Loucy (cell line): ENCODE measurements around the gene MYL5.

ENCODE experiments used
- H2AFZ ChIP-seq: fragments of 200-600 bp; sonication (generic); 2 replicates; pipeline ENCODE4 v1.6.0; 2016; ENCODE audit warnings: antibody characterized with exemption, mild to moderate bottlenecking, low read length, moderate library complexity
- H3F3A ChIP-seq: fragments of 200-600 bp; 2 replicates; pipeline ENCODE4 v1.6.0; 2016; ENCODE audit warnings: antibody characterized with exemption, low read depth, mild to moderate bottlenecking
- H3K27me3 ChIP-seq: fragments of 200-600 bp; sonication (generic); 2 replicates; pipeline ENCODE4 v1.6.1; 2014; ENCODE audit warnings: low read length, mild to moderate bottlenecking; ENCODE audit not compliant: insufficient read depth, poor library complexity, severe bottlenecking
- H3K36me3 ChIP-seq: fragments of 200-600 bp; sonication (generic); 2 replicates; pipeline ENCODE4 v1.6.1; 2016; ENCODE audit warnings: low read length; ENCODE audit not compliant: insufficient read depth
- H3K4me1 ChIP-seq: fragments of 200-600 bp; sonication (generic); 2 replicates; pipeline ENCODE4 v1.5.1; 2014; ENCODE audit warnings: low read length, mild to moderate bottlenecking; ENCODE audit not compliant: insufficient read depth, poor library complexity, severe bottlenecking
- H3K4me2 ChIP-seq: fragments of 200-600 bp; sonication (generic); 2 replicates; pipeline ENCODE4 v1.6.0; 2014; ENCODE audit warnings: antibody characterized with exemption, low read length, low read depth, mild to moderate bottlenecking; ENCODE audit not compliant: poor library complexity, severe bottlenecking
- H3K4me3 ChIP-seq: fragments of 200-600 bp; sonication (generic); 2 replicates; pipeline ENCODE4 v1.5.1; 2014; ENCODE audit warnings: low read length, mild to moderate bottlenecking, mixed read lengths; ENCODE audit not compliant: poor library complexity, severe bottlenecking
- H3K79me2 ChIP-seq: fragments of 200-600 bp; sonication (generic); 2 replicates; pipeline ENCODE4 v1.6.1; 2014; ENCODE audit warnings: low read length; ENCODE audit not compliant: insufficient read depth
- H3K9ac ChIP-seq: fragments of 200-600 bp; sonication (generic); 2 replicates; pipeline ENCODE4 v1.6.0; 2014; ENCODE audit warnings: mild to moderate bottlenecking, low read depth, low read length, moderate library complexity; ENCODE audit not compliant: poor library complexity, severe bottlenecking
- H3K9me2 ChIP-seq: fragments of 200-600 bp; sonication (generic); replicated peaks from 2 replicates; pipeline ENCODE4 v1.6.1; 2016; ENCODE audit warnings: low read depth, low read length, mixed read lengths
- H3K9me3 ChIP-seq: fragments of 200-600 bp; sonication (generic); 2 replicates; pipeline ENCODE4 v1.6.1; 2014; ENCODE audit warnings: mild to moderate bottlenecking, antibody characterized with exemption, low read length, low read depth; ENCODE audit not compliant: insufficient read depth
- H4K20me1 ChIP-seq: fragments of 200-600 bp; sonication (generic); 2 replicates; pipeline ENCODE4 v1.6.0; 2014; ENCODE audit warnings: antibody characterized with exemption, low read length, mild to moderate bottlenecking; ENCODE audit not compliant: insufficient read depth, poor library complexity, severe bottlenecking
- CTCF ChIP-seq: fragments of 200-600 bp; sonication (generic); conservative IDR thresholded peaks from 2 replicates; pipeline ENCODE4 v1.5.1; 2014; ENCODE audit warnings: mild to moderate bottlenecking, antibody characterized with exemption, low read length
- EZH2phosphoT487 ChIP-seq: fragments of 200-600 bp; IDR thresholded peaks from 2 replicates; pipeline ENCODE4 v1.6.1; 2018; ENCODE audit warnings: antibody characterized with exemption, mild to moderate bottlenecking, moderate library complexity, borderline replicate concordance

The MYL5 gene

GRCh38 chr4:649293-649625 is 25.1 kb upstream of the MYL5 start:
- Histone ChIP-seq H2AFZ (no peak overlapping the region), H3K36me3 (no peaks in the 10 kb centered on the region), H3K9me3 (peaks cover 34% of the 10 kb centered on the region; the same call in 1 of the 2 replicates), H3K9ac (no peak overlapping the region), H3K4me3 (no peak overlapping the region), H3K79me2 (no peaks in the 10 kb centered on the region), H3F3A (no peaks in the 10 kb centered on the region), H3K27me3 (no peaks in the 10 kb centered on the region), H3K4me2 (no peak overlapping the region), H3K4me1 (no peaks in the 10 kb centered on the region), H3K9me2 (no peaks in the 10 kb centered on the region), H4K20me1 (no peaks in the 10 kb centered on the region)
- TF ChIP-seq CTCF (no peak), EZH2phosphoT487 (no peak)

- no peaks in the 10 kb centered on the region for H3K36me3 ChIP-seq
- H3K4me2 ChIP-seq = no peak overlapping the region
- no peaks in the 10 kb centered on the region for H3K9me2 ChIP-seq
- no peaks in the 10 kb centered on the region for H3K27me3 ChIP-seq
- no peaks in the 10 kb centered on the region for H3K79me2 ChIP-seq
- no peak overlapping the region for H3K4me3 ChIP-seq
- H3F3A ChIP-seq = no peaks in the 10 kb centered on the region
- H2AFZ ChIP-seq = no peak overlapping the region
- H3K4me1 ChIP-seq = no peaks in the 10 kb centered on the region
- no peaks in the 10 kb centered on the region for H4K20me1 ChIP-seq
- TF ChIP-seq EZH2phosphoT487 = no peak
- no peak for TF ChIP-seq CTCF
- H3K9ac ChIP-seq = no peak overlapping the region
- H3K9me3 ChIP-seq = peaks cover 34% of the 10 kb centered on the region; the same call in 1 of the 2 replicates
Observed at GRCh38 chr4:649751-650310, 24.5 kb upstream of the MYL5 start.

GRCh38 chr4:650461-650860 is 23.9 kb upstream of the MYL5 start:
- Histone ChIP-seq H4K20me1 (no peaks in the 10 kb centered on the region), H3K27me3 (no peaks in the 10 kb centered on the region), H3K4me1 (no peaks in the 10 kb centered on the region), H2AFZ (no peak overlapping the region), H3K4me2 (no peak overlapping the region), H3K79me2 (no peaks in the 10 kb centered on the region), H3F3A (no peaks in the 10 kb centered on the region), H3K4me3 (no peak overlapping the region), H3K9ac (no peak overlapping the region), H3K36me3 (no peaks in the 10 kb centered on the region), H3K9me2 (no peaks in the 10 kb centered on the region), H3K9me3 (peaks cover 34% of the 10 kb centered on the region; the same call in 1 of the 2 replicates)
- TF ChIP-seq EZH2phosphoT487 = no peak
- TF ChIP-seq CTCF = no peak
